ENCODE data around the gene PRKAG2.

PRKAG2 gene

DNA sequence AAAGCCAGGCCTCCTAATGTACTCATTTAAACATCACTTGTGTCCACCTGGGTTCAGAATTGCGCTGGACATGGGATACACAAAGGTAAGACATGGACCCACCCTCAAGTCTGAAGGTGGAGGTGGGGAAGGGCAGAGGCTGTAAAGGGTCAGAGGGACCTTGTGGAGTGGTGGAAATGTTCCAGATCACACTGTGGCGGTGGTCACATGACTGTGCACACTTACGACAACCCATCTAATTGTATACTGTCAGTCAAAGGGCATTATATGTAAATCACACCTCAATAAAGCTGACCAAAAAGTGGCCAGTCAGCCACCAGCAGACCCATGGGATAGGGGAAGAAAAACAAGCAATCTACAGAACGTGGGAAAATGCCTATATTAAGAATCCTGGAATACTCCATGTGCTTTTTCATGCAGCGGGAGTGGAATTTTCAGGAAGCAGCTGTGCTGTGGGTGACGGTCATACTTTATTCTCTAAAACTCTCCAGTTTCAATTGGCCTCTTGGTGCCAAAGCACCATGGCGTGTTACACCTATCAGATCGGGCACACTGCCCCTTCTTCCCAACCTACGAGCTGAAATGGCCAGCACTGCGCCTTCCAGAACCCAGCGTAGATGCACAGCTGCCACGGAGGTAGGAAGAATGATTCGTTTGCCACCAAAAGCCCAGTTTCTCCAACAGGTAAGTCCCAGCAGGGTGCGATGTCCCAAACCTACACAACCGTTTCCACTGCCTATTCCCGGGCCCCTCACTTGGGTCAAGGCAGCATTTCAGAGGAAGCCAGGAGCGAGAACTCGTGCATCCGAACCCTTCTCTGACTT is 69.8 kb downstream of the PRKAG2 start:
- Histone ChIP-seq H3K36me3 (replicated peaks) (no peaks in the 10 kb centered on the region), H3K4me3 (ENCODE audit: low read depth, low read length) (no peak overlapping the region), H3K27me3 (replicated peaks) (peaks cover 15% of the 10 kb centered on the region), H3K27ac (no peak overlapping the region)
- TF ChIP-seq, protein P1, sequence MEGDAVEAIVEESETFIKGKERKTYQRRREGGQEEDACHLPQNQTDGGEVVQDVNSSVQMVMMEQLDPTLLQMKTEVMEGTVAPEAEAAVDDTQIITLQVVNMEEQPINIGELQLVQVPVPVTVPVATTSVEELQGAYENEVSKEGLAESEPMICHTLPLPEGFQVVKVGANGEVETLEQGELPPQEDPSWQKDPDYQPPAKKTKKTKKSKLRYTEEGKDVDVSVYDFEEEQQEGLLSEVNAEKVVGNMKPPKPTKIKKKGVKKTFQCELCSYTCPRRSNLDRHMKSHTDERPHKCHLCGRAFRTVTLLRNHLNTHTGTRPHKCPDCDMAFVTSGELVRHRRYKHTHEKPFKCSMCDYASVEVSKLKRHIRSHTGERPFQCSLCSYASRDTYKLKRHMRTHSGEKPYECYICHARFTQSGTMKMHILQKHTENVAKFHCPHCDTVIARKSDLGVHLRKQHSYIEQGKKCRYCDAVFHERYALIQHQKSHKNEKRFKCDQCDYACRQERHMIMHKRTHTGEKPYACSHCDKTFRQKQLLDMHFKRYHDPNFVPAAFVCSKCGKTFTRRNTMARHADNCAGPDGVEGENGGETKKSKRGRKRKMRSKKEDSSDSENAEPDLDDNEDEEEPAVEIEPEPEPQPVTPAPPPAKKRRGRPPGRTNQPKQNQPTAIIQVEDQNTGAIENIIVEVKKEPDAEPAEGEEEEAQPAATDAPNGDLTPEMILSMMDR (IDR thresholded peaks at IDR 0.05; ENCODE audit: low read depth, low read length, missing control alignments), result no peak
- in situ Hi-C loops (cut with HindIII; ENCODE audit: low pct_ligation_motif_present, low sequenced_read_pairs), result no loop called here
- no peak for DNase-seq

DNA sequence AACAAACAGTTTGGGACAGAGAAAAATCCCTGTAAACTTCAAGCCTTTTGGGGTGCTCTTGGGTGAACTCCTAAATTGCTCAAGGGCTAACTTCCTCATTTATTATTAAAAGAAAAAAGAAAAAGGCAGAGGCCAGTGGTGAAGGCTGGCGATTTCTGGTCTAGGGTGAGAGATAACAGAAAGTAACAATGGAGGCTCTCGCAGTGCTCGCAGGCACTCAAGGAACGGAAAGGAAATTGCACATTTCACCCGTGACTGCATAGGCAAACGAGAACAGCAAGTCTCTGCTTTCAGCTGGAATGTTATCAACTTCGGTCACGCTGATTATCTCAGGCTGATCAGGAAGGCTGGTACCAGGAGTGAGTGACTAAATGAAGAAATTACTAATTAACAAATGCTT is 70.7 kb downstream of the PRKAG2 start:
- TF ChIP-seq, protein P1 (IDR thresholded peaks at IDR 0.05; ENCODE audit: low read depth, low read length, missing control alignments), result no peak
- no peak overlapping the region for H3K27ac ChIP-seq
- in situ Hi-C loops (cut with HindIII; ENCODE audit: low pct_ligation_motif_present, low sequenced_read_pairs), result no loop called here
- DNase-seq, result no peak
- peaks cover 12% of the 10 kb centered on the region for H3K27me3 ChIP-seq (replicated peaks)
- H3K4me3 ChIP-seq (ENCODE audit: low read depth, low read length), result no peak overlapping the region
- H3K36me3 ChIP-seq (replicated peaks), result no peaks in the 10 kb centered on the region

DNA sequence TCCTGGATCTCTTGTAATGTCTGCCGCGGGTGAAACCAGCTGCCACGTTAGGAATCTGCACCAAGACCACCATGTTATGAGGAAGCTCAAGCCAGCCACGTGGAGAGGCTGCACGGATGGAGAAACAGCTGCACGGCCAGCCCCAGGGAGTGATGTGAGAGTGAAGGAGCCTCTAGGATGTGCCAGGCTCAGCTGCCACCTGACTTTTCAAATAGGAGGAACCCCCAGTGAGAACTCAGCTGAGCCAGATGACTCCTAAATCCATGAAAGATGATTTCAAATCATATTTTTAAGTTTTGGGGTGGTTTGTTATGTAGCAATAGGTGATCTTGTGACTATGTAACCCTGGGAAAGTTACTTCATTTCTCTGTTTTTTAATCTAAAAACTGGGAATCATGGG is 71.7 kb downstream of the PRKAG2 start:
- Histone ChIP-seq H3K36me3 (replicated peaks) (no peaks in the 10 kb centered on the region), H3K4me3 (ENCODE audit: low read depth, low read length) (no peak overlapping the region), H3K27ac (no peak overlapping the region), H3K27me3 (replicated peaks) (peaks cover 12% of the 10 kb centered on the region)
- DNase-seq, result no peak
- in situ Hi-C loops (cut with HindIII; ENCODE audit: low pct_ligation_motif_present, low sequenced_read_pairs), result no loop called here
- TF ChIP-seq, protein P1 (IDR thresholded peaks at IDR 0.05; ENCODE audit: low read depth, low read length, missing control alignments), result no peak

DNA sequence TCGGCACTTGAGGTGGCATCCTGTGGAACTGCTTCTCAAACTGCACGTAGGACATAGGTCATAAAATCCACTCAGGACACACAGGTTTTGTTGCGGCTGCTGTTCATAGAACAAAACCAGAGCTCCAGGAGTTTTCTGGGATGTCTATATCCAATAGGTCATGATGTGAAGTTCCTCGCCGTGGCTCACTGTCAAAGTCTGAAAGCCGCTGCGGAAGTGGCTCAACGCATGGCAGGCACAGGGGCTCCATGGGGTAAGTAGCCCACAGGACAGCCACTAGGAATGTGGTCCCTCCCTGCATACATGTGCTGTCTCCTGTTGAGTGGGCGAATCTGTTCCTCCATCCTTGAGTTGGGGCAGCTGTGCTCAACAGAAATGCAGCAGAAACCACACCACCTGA is 72.2 kb downstream of the PRKAG2 start:
- TF ChIP-seq, protein P1 (IDR thresholded peaks at IDR 0.05; ENCODE audit: low read depth, low read length, missing control alignments), result no peak
- no peak for DNase-seq
- H3K27ac ChIP-seq, result no peak overlapping the region
- H3K4me3 ChIP-seq (ENCODE audit: low read depth, low read length), result no peak overlapping the region
- in situ Hi-C loops (cut with HindIII; ENCODE audit: low pct_ligation_motif_present, low sequenced_read_pairs), result no loop called here
- no peaks in the 10 kb centered on the region for H3K36me3 ChIP-seq (replicated peaks)
- peaks cover 12% of the 10 kb centered on the region for H3K27me3 ChIP-seq (replicated peaks)

DNA sequence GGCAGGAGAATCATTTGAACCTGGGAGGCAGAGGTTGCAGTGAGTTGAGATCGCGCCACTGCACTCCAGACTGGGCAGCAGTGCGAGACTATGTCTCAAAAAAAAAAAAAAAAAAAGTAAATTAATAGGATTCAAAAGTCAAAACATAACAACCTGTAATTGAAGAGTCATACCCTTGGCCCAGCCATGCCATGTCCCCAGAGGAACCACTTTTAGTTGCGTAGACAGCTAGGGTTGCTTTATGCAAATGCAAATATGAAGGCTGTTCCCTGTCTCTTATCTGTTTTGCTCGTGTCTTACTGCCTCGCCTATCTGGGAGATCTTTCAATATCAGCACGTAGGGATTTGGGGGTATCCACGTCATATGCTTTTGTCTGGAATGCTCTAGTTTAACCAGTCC is 73.1 kb downstream of the PRKAG2 start:
- no peak for DNase-seq
- Histone ChIP-seq H3K36me3 (replicated peaks) (no peaks in the 10 kb centered on the region), H3K27ac (no peak overlapping the region), H3K4me3 (ENCODE audit: low read depth, low read length) (no peak overlapping the region), H3K27me3 (replicated peaks) (peaks cover 12% of the 10 kb centered on the region)
- in situ Hi-C loops (cut with HindIII; ENCODE audit: low pct_ligation_motif_present, low sequenced_read_pairs), result no loop called here
- TF ChIP-seq, protein P1 (IDR thresholded peaks at IDR 0.05; ENCODE audit: low read depth, low read length, missing control alignments), result no peak

DNA sequence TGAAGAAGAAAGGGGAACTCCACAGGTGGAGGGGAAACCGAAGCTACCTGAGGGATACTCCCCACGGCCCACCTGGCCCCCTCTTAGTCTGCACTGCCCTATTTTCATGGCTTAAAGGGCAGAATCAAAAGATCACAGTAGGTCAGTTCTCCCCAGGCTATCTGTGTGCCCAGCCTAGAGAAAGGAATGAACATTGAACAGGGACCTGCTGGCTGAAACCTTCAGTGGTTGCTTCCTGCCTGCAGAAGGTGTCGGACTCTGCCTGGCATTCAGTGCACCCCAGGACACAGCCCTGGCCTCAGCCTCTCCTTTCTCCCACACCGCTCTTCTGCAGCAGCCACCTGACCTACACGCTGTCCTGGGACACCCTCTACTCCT is 74.5 kb downstream of the PRKAG2 start:
- Histone ChIP-seq H3K27ac (no peak overlapping the region), H3K36me3 (replicated peaks) (no peaks in the 10 kb centered on the region), H3K4me3 (ENCODE audit: low read depth, low read length) (no peak overlapping the region), H3K27me3 (replicated peaks) (peaks cover 12% of the 10 kb centered on the region)
- in situ Hi-C loops (cut with HindIII; ENCODE audit: low pct_ligation_motif_present, low sequenced_read_pairs), result no loop called here
- TF ChIP-seq, protein P1 (IDR thresholded peaks at IDR 0.05; ENCODE audit: low read depth, low read length, missing control alignments), result no peak
- no peak for DNase-seq

Measured in brain microvascular endothelial cell (primary cell).